Measurements from ENCODE around the gene YBEY. TPM values are rescaled to one million over a fixed set of nuclear protein-coding genes. Genes with fewer than 3 reads are reported as not detected.

The YBEY gene
- total RNA-seq, 1 donor from 2014 or later: 20.0 TPM

DNA sequence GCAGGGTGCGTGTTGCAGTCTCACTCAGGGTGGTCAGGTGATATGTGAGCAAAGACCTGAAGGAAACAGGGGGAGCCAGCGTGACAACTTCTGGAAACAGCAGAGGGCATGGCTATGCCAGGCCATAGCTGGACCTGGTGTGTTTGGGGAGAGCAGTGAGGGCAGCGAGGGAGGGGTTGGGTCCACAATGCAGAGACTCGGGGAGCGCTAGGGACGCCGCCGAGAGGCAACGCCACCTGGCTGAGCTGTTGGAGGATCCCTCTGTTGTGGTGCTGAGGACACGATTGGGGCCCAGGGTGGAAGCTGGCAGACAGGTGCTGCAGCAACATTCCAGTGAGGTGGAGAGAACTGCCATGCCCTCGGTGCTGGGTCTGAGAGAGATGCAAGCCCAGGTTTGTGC, 31.0 kb upstream of the YBEY start:
- Mint-ChIP-seq H3K27ac (no peak overlapping the region), H3K9me3 (no peaks in the 10 kb centered on the region), H3K4me1 (ENCODE audit: unreplicated experiment) (no peaks in the 10 kb centered on the region), H3K4me3 (no peak overlapping the region), H3K36me3 (peaks cover 31% of the 10 kb centered on the region), H3K27me3 (no peaks in the 10 kb centered on the region)
- TF ChIP-seq CTCF (conservative IDR thresholded peaks at IDR 0.05): no peak
- DNase-seq (ENCODE audit: extremely low spot score, unreplicated experiment): no peak

DNA sequence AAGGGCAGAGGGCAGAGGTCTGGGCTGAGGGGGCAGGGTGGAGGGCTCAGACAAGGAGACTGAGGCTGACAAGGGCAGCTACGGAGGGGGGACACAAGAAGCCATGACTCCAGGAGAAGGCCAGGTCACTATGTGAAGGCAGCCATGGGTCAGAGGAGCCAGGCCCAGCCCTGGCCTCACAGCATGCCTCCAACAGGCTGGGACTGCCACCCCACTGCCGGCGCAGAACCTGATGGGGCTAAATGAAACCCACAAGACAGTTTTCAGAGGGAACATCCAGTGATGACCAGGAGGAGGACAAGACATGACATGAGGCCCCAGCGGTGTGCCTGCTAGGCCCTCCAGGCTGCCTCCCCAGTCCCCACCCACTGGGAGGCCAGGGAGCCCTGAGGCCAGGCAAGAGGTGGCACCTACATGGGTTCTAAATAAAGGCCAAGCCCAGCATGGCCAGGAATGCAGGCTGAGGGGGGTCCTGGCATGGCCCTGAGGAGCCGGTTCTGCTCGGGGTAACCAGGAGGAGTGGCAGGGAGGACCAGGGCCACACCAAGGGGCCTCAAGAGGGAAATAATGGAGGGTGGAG, 30.3 kb upstream of the YBEY start:
- no peak overlapping the region for H3K27ac Mint-ChIP-seq
- TF ChIP-seq CTCF (conservative IDR thresholded peaks at IDR 0.05): no peak
- H3K4me3 Mint-ChIP-seq: no peak overlapping the region
- H3K4me1 Mint-ChIP-seq (ENCODE audit: unreplicated experiment): no peaks in the 10 kb centered on the region
- no peak for DNase-seq (ENCODE audit: extremely low spot score, unreplicated experiment)
- no peaks in the 10 kb centered on the region for H3K9me3 Mint-ChIP-seq
- peaks cover 27% of the 10 kb centered on the region for H3K36me3 Mint-ChIP-seq
- H3K27me3 Mint-ChIP-seq: no peaks in the 10 kb centered on the region

DNA sequence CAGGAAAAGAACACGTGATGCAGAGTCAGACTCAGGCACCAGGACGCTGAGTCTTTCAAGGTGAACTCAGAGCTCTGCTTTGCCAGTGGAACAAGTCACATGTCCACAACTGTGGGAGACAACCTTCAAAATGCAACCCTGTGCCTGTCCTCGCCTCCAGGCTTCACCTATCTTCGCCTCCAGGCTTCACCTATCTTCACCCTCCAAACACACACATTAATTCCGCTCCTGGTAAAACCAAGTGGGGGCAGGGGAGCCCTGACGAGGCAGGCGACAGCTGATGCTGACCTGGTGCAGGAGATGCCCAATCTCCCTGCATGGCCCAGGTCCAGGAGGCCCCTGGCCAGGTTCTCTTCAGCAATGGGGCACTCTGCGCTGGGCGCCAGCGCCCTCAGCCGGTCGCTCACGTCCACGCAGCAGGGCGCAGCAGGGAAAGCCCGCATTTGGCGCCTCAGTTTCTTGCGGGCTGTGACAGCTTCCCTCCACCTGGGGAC, 29.6 kb upstream of the YBEY start:
- no peaks in the 10 kb centered on the region for H3K9me3 Mint-ChIP-seq
- no peak for DNase-seq (ENCODE audit: extremely low spot score, unreplicated experiment)
- no peak overlapping the region for H3K4me3 Mint-ChIP-seq
- H3K27me3 Mint-ChIP-seq: no peaks in the 10 kb centered on the region
- peaks cover 26% of the 10 kb centered on the region for H3K36me3 Mint-ChIP-seq
- H3K4me1 Mint-ChIP-seq (ENCODE audit: unreplicated experiment): no peaks in the 10 kb centered on the region
- H3K27ac Mint-ChIP-seq: no peak overlapping the region
- no peak for TF ChIP-seq CTCF (conservative IDR thresholded peaks at IDR 0.05)

DNA sequence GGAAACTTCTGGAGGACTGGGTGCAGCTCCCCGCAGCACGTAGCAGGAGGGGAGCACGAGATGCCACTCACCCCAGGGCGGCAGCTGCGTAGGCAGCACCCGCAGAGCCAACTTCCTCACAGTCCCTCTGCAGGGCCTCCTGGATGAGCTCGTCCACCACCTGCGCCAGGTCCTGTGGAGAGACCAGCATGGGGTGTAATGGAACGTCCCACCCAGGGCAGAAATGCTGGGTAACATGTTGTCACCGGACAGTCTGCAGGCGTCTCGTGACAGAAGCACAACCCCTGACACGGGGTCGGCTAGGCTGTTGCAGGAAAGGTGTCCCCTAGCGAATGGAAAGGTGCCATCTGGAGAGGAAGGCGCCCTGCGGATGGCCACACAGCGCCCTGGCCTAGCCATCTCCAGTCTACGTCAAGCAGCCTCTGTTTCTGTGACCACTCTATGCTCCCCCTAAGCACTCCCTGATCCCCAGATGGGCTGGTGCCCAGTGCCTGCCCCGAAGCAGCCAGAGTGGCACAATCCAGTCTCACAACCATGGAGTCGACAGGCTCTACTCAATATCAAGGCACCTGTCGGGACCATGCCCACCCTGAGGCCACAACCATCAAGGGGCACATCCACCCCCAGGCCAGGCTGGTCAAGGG, 22.0 kb upstream of the YBEY start:
- Mint-ChIP-seq H3K4me3 (no peak overlapping the region), H3K27ac (no peak overlapping the region), H3K27me3 (no peaks in the 10 kb centered on the region), H3K36me3 (peaks cover 10% of the 10 kb centered on the region), H3K4me1 (ENCODE audit: unreplicated experiment) (no peaks in the 10 kb centered on the region), H3K9me3 (no peaks in the 10 kb centered on the region)
- no peak for DNase-seq (ENCODE audit: extremely low spot score, unreplicated experiment)
- TF ChIP-seq CTCF (conservative IDR thresholded peaks at IDR 0.05): no peak

DNA sequence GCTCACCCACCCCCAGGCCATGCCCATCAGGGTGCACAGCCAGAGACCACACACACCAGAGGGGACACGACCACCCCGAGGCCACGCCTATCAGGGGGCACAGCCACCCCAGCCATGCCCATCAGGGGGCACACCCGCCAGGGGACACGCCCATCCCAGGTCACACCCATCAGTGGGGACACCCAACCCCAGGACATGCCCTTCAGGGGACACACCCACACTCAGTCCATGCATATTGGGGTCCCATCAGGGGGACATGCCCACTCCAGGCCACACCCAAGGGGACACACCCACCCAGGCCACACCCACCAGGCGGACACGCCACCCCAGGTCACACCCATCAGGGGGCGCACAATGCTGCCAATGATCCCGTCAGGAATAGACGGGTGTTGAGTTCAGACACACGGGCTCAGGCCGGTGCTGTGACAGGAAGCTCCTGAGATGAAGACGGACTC, 21.4 kb upstream of the YBEY start:
- no peak overlapping the region for H3K4me3 Mint-ChIP-seq
- H3K36me3 Mint-ChIP-seq: peaks cover 10% of the 10 kb centered on the region
- no peaks in the 10 kb centered on the region for H3K27me3 Mint-ChIP-seq
- H3K4me1 Mint-ChIP-seq (ENCODE audit: unreplicated experiment): no peaks in the 10 kb centered on the region
- no peaks in the 10 kb centered on the region for H3K9me3 Mint-ChIP-seq
- H3K27ac Mint-ChIP-seq: no peak overlapping the region
- no peak for DNase-seq (ENCODE audit: extremely low spot score, unreplicated experiment)
- no peak for TF ChIP-seq CTCF (conservative IDR thresholded peaks at IDR 0.05)

All from type B pancreatic cell (in vitro differentiated cells).